ENCODE measurements around the gene NONO.
A peak's percentile ranks its signal among the peaks of the same experiment; 100 is the strongest.

NONO gene

GRCh38 chrX:71283403-71284143 is at the start of gene NONO:
Gene NONO, plus strand, starts transcription at chrX:71283635. Its CDS starts 7,003 bp downstream, at chrX:71290638.
- peak within 1 kb of the TSS; percentile 94 for H3K4me3 Mint-ChIP-seq
- H3K4me1 Mint-ChIP-seq (ENCODE audit: low read depth): peaks cover 27% of the 10 kb centered on the region
- H3K27ac Mint-ChIP-seq: peak within 1 kb of the TSS; percentile 98
- H3K27me3 Mint-ChIP-seq: no peaks in the 10 kb centered on the region
- H3K9me3 Mint-ChIP-seq: no peaks in the 10 kb centered on the region
- peaks cover 25% of the 10 kb centered on the region for H3K36me3 Mint-ChIP-seq (ENCODE audit: low read depth)

- H3K4me1 Mint-ChIP-seq (ENCODE audit: low read depth): no peaks in the 10 kb centered on the region
- H3K27me3 Mint-ChIP-seq: no peaks in the 10 kb centered on the region
- H3K36me3 Mint-ChIP-seq (ENCODE audit: low read depth): peaks cover 7% of the 10 kb centered on the region
- H3K4me3 Mint-ChIP-seq: no peak overlapping the region
- H3K9me3 Mint-ChIP-seq: no peaks in the 10 kb centered on the region
- H3K27ac Mint-ChIP-seq: no peak overlapping the region
Observed at GRCh38 chrX:71235482-71235881, 48.0 kb upstream of the NONO start.

- H3K27me3 Mint-ChIP-seq: no peaks in the 10 kb centered on the region
- H3K4me3 Mint-ChIP-seq: no peak overlapping the region
- peaks cover 11% of the 10 kb centered on the region for H3K36me3 Mint-ChIP-seq (ENCODE audit: low read depth)
- H3K4me1 Mint-ChIP-seq (ENCODE audit: low read depth): no peaks in the 10 kb centered on the region
- no peaks in the 10 kb centered on the region for H3K9me3 Mint-ChIP-seq
- H3K27ac Mint-ChIP-seq: no peak overlapping the region
Observed at GRCh38 chrX:71236836-71237235, 46.6 kb upstream of the NONO start.

- no peak overlapping the region for H3K27ac Mint-ChIP-seq
- H3K27me3 Mint-ChIP-seq: no peaks in the 10 kb centered on the region
- H3K36me3 Mint-ChIP-seq (ENCODE audit: low read depth): peaks cover 22% of the 10 kb centered on the region
- no peak overlapping the region for H3K4me3 Mint-ChIP-seq
- no peaks in the 10 kb centered on the region for H3K4me1 Mint-ChIP-seq (ENCODE audit: low read depth)
- no peaks in the 10 kb centered on the region for H3K9me3 Mint-ChIP-seq
Observed at GRCh38 chrX:71239781-71240180, 43.7 kb upstream of the NONO start.

GRCh38 chrX:71241301-71241700 is 42.1 kb upstream of the NONO start:
- Mint-ChIP-seq H3K4me1 (ENCODE audit: low read depth) (no peaks in the 10 kb centered on the region), H3K27me3 (no peaks in the 10 kb centered on the region), H3K27ac (no peak overlapping the region), H3K4me3 (no peak overlapping the region), H3K9me3 (no peaks in the 10 kb centered on the region), H3K36me3 (ENCODE audit: low read depth) (peaks cover 29% of the 10 kb centered on the region)

- H3K36me3 Mint-ChIP-seq (ENCODE audit: low read depth): peaks cover 39% of the 10 kb centered on the region
- no peaks in the 10 kb centered on the region for H3K4me1 Mint-ChIP-seq (ENCODE audit: low read depth)
- no peak overlapping the region for H3K4me3 Mint-ChIP-seq
- H3K27me3 Mint-ChIP-seq: no peaks in the 10 kb centered on the region
- H3K27ac Mint-ChIP-seq: no peak overlapping the region
- no peaks in the 10 kb centered on the region for H3K9me3 Mint-ChIP-seq
Observed at GRCh38 chrX:71244359-71245128, 38.9 kb upstream of the NONO start.

GRCh38 chrX:71245159-71245558 is 38.3 kb upstream of the NONO start:
- Mint-ChIP-seq H3K4me1 (ENCODE audit: low read depth) (no peaks in the 10 kb centered on the region), H3K4me3 (no peak overlapping the region), H3K27me3 (no peaks in the 10 kb centered on the region), H3K9me3 (no peaks in the 10 kb centered on the region), H3K36me3 (ENCODE audit: low read depth) (peaks cover 37% of the 10 kb centered on the region), H3K27ac (no peak overlapping the region)

- Mint-ChIP-seq H3K27ac (peak overlapping the region; percentile 23), H3K27me3 (no peaks in the 10 kb centered on the region), H3K9me3 (no peaks in the 10 kb centered on the region), H3K36me3 (ENCODE audit: low read depth) (peaks cover 16% of the 10 kb centered on the region), H3K4me1 (ENCODE audit: low read depth) (peaks cover 28% of the 10 kb centered on the region), H3K4me3 (peak overlapping the region; percentile 87)
Observed at GRCh38 chrX:71250841-71251240, 32.6 kb upstream of the NONO start.

GRCh38 chrX:71251466-71251973 is 31.9 kb upstream of the NONO start:
- no peaks in the 10 kb centered on the region for H3K27me3 Mint-ChIP-seq
- H3K27ac Mint-ChIP-seq: peak overlapping the region; percentile 23
- no peaks in the 10 kb centered on the region for H3K9me3 Mint-ChIP-seq
- peaks cover 14% of the 10 kb centered on the region for H3K36me3 Mint-ChIP-seq (ENCODE audit: low read depth)
- peak overlapping the region; percentile 87 for H3K4me3 Mint-ChIP-seq
- H3K4me1 Mint-ChIP-seq (ENCODE audit: low read depth): peaks cover 30% of the 10 kb centered on the region

- peaks cover 10% of the 10 kb centered on the region for H3K36me3 Mint-ChIP-seq (ENCODE audit: low read depth)
- peaks cover 30% of the 10 kb centered on the region for H3K4me1 Mint-ChIP-seq (ENCODE audit: low read depth)
- no peaks in the 10 kb centered on the region for H3K9me3 Mint-ChIP-seq
- H3K4me3 Mint-ChIP-seq: peak overlapping the region; percentile 87
- H3K27ac Mint-ChIP-seq: no peak overlapping the region
- no peaks in the 10 kb centered on the region for H3K27me3 Mint-ChIP-seq
Observed at GRCh38 chrX:71252221-71252620, 31.2 kb upstream of the NONO start.

GRCh38 chrX:71253253-71254091 is 30.0 kb upstream of the NONO start:
- H3K9me3 Mint-ChIP-seq: no peaks in the 10 kb centered on the region
- H3K4me3 Mint-ChIP-seq: peak overlapping the region; percentile 87
- no peaks in the 10 kb centered on the region for H3K27me3 Mint-ChIP-seq
- peaks cover 10% of the 10 kb centered on the region for H3K36me3 Mint-ChIP-seq (ENCODE audit: low read depth)
- peak overlapping the region; percentile 94 for H3K27ac Mint-ChIP-seq
- H3K4me1 Mint-ChIP-seq (ENCODE audit: low read depth): peaks cover 30% of the 10 kb centered on the region

- H3K27me3 Mint-ChIP-seq: no peaks in the 10 kb centered on the region
Observed at GRCh38 chrX:71254092-71254963, 29.1 kb upstream of the NONO start, which contains the start of gene ZMYM3. Gene ZMYM3, minus strand, starts transcription at chrX:71254140. Its CDS starts 885 bp downstream, at chrX:71253255.

GRCh38 chrX:71256051-71256450 is 27.4 kb upstream of the NONO start:
- H3K9me3 Mint-ChIP-seq: no peaks in the 10 kb centered on the region
- no peaks in the 10 kb centered on the region for H3K27me3 Mint-ChIP-seq
- no peak overlapping the region for H3K27ac Mint-ChIP-seq
- peak overlapping the region; percentile 87 for H3K4me3 Mint-ChIP-seq
- peaks cover 27% of the 10 kb centered on the region for H3K4me1 Mint-ChIP-seq (ENCODE audit: low read depth)
- H3K36me3 Mint-ChIP-seq (ENCODE audit: low read depth): no peaks in the 10 kb centered on the region

More at GRCh38 chrX:71254092-71254963, 29.1 kb upstream of the NONO start, which contains the start of gene ZMYM3:
- Mint-ChIP-seq H3K36me3 (ENCODE audit: low read depth) (peaks cover 5% of the 10 kb centered on the region), H3K4me3 (peak within 1 kb of the TSS; percentile 87), H3K4me1 (ENCODE audit: low read depth) (peaks cover 30% of the 10 kb centered on the region), H3K9me3 (no peaks in the 10 kb centered on the region), H3K27ac (peak within 1 kb of the TSS; percentile 94)

GRCh38 chrX:71256856-71257255 is 26.6 kb upstream of the NONO start:
- Mint-ChIP-seq H3K9me3 (no peaks in the 10 kb centered on the region), H3K4me1 (ENCODE audit: low read depth) (peaks cover 20% of the 10 kb centered on the region), H3K27me3 (no peaks in the 10 kb centered on the region), H3K4me3 (no peak overlapping the region), H3K27ac (no peak overlapping the region), H3K36me3 (ENCODE audit: low read depth) (no peaks in the 10 kb centered on the region)
